K562 (cell line): ENCODE results near the gene IL3RA. TPM values are rescaled to one million over a fixed set of nuclear protein-coding genes. Genes with fewer than 3 reads are reported as not detected.

Experiments used
- ATAC-seq: fragments of 200-7000 bp; cut with Tn5 transposase; 3 replicates; pipeline ENCODE4 v1.9.1; 2020; ENCODE audit warnings: moderate library complexity
- BruUV-seq: library from RNA; stranded (reverse); fragments of 400-500 nt; replicated peaks from 2 replicates; lab custom pipeline; 2021; lab: Mats Ljungman, UMichigan
- CTCF ChIA-PET: fragments of 300-600 bp; formaldehyde crosslinking; extraction: SDS; loops from one replicate; lab custom pipeline; 2021; ENCODE audit warnings: low intra/inter-chr PET ratio; lab: Yijun Ruan, JAX
- POLR2A ChIA-PET: fragments of 300-600, 350-650 bp; sonication (Branson Sonifier 250); formaldehyde crosslinking; extraction: SDS; loops from one replicate; lab custom pipeline; 2021; ENCODE audit warnings: antibody characterized with exemption, inconsistent platforms; lab: Yijun Ruan, JAX
- DNase-seq, 4 experiments: peaks; one replicate each; pipeline versions ENCODE4 v3.0.0 to v3.0.0-alpha.2; 2011 to 2018; ENCODE audit warnings: low spot score in 3 of 4, mixed read lengths in 3 of 4; ENCODE audit errors: extremely low read depth in 1 of 4
- FAIRE-seq: peaks from 2 replicates; lab custom pipeline; 2011; peaks lifted over from hg19 to GRCh38; lab: Jason Lieb, UNC
- H2AFZ ChIP-seq: 2 replicates; pipeline ENCODE4 v1.6.0; 2011; ENCODE audit warnings: low read depth, low read length, control low read depth, inconsistent platforms
- H3K27ac ChIP-seq: fragments of 200-600 bp; 3 replicates; pipeline ENCODE4 v1.8.0; 2011; ENCODE audit warnings: low read depth, mild to moderate bottlenecking, control low read depth, inconsistent platforms, low read length, moderate library complexity, mixed read lengths; ENCODE audit errors: extremely low read depth
- H3K27me3 ChIP-seq, 2 experiments: fragments of 300-600 bp in 1 of 2; 2 replicates in 1 of 2; 3 replicates in 1 of 2; pipeline versions ENCODE4 v1.6.0 to v1.8.0; 2011; ENCODE audit warnings: inconsistent platforms in 2 of 2, low read length in 2 of 2, mild to moderate bottlenecking in 1 of 2, mixed read lengths in 1 of 2, moderate library complexity in 1 of 2; ENCODE audit not compliant: control insufficient read depth in 2 of 2, insufficient read depth in 2 of 2
- H3K36me3 ChIP-seq: fragments of 300-600 bp; 3 replicates; pipeline ENCODE4 v1.8.0; 2011; ENCODE audit warnings: mild to moderate bottlenecking, low read length, inconsistent platforms; ENCODE audit not compliant: control insufficient read depth, insufficient read depth
- H3K4me1 ChIP-seq, 2 experiments: fragments of 200-600 bp in 1 of 2; replicated peaks in 1 of 2; 2 replicates in 1 of 2; 3 replicates in 1 of 2; pipeline versions ENCODE4 v1.5.1 to v1.8.0; 2011; ENCODE audit warnings: inconsistent platforms in 2 of 2, low read length in 2 of 2, mild to moderate bottlenecking in 1 of 2, mixed read lengths in 1 of 2, moderate library complexity in 1 of 2; ENCODE audit not compliant: control insufficient read depth in 2 of 2, insufficient read depth in 2 of 2
- H3K4me2 ChIP-seq: 2 replicates; pipeline ENCODE4 v1.6.1; 2011; ENCODE audit warnings: low read length, control low read depth, inconsistent platforms, mixed read lengths; ENCODE audit not compliant: insufficient read depth
- H3K4me3 ChIP-seq: fragments of 200-600 bp; sonication (generic), shearing (Covaris generic); 2 replicates; pipeline ENCODE4 v1.5.1; 2016; ENCODE audit warnings: control low read depth, inconsistent platforms
- H3K79me2 ChIP-seq: fragments of 200-600 bp; 3 replicates; pipeline ENCODE4 v1.8.0; 2011; ENCODE audit warnings: low read length, inconsistent platforms; ENCODE audit not compliant: control insufficient read depth, insufficient read depth
- H3K9ac ChIP-seq, 2 experiments: 2 replicates each; pipeline versions ENCODE4 v1.6.0 to v1.6.1; 2011; ENCODE audit warnings: low read depth in 2 of 2, low read length in 2 of 2, control low read depth in 1 of 2, inconsistent platforms in 1 of 2, mild to moderate bottlenecking in 1 of 2, mixed read lengths in 1 of 2; ENCODE audit not compliant: insufficient read depth in 1 of 2
- H3K9me1 ChIP-seq: one replicate; pipeline ENCODE4 v1.6.0; 2011; ENCODE audit warnings: inconsistent platforms, mild to moderate bottlenecking, low read length, moderate library complexity; ENCODE audit not compliant: control insufficient read depth, insufficient read depth
- H3K9me3 ChIP-seq: replicated peaks from 2 replicates; pipeline ENCODE4 v1.5.1; 2011; ENCODE audit warnings: low read depth, low read length, inconsistent platforms; ENCODE audit not compliant: control insufficient read depth, insufficient read depth
- H4K20me1 ChIP-seq: replicated peaks from 2 replicates; pipeline ENCODE4 v1.6.1; 2011; ENCODE audit warnings: low read length, inconsistent platforms, mixed read lengths; ENCODE audit not compliant: control insufficient read depth, insufficient read depth
- MITF ChIP-seq: IDR thresholded peaks from 2 replicates; pipeline ENCODE4 v1.6.1; 2014; ENCODE audit warnings: antibody characterized with exemption
- POLR2G ChIP-seq: fragments of 200-400 bp; formaldehyde crosslinking; IDR thresholded peaks from 2 replicates; pipeline ENCODE4 v1.6.1; 2017; ENCODE audit warnings: low read depth, mild to moderate bottlenecking, antibody characterized with exemption, low read length, moderate library complexity
- RBM25 ChIP-seq: fragments of 200-400 bp; formaldehyde crosslinking; IDR thresholded peaks from 2 replicates; pipeline ENCODE4 v1.6.1; 2018; ENCODE audit warnings: low read length, low read depth, moderate library complexity; ENCODE audit not compliant: severe bottlenecking
- WGBS: fragments of 100-300 bp; shearing (Covaris generic); methylation state at CpG from one replicate; pipeline ENCODE4 v1.1.6; 2016; ENCODE audit warnings: low coverage, mixed read lengths; ENCODE audit not compliant: insufficient coverage; ENCODE audit errors: missing lambda C conversion rate; 5-methylcytosine and 5-hydroxymethylcytosine counted together
- in situ Hi-C: fragments of 300-500 bp; cut with MboI; formaldehyde crosslinking; loops from 4 replicates; pipeline ENCODE4 v1.15.0; 2018; ENCODE audit warnings: inconsistent platforms, mixed read lengths
- intact Hi-C: fragments of 100-400 bp; cut with micrococcal nuclease; formaldehyde crosslinking; loops from 2 replicates; pipeline ENCODE4 v1.14.2; 2022
- polyA plus RNA-seq, 8 experiments: library from polyadenylated mRNA; depleted of rRNA in 4 of 8; stranded (reverse) in 5 of 8; unstranded in 3 of 8; fragments of >200 nt; fragmentation: Nextera tagmentation in 2 of 8; fragmentation: Illumina TruSeq in 1 of 8; extraction: Ambion mirVana in 2 of 8; extraction: Trizol in 1 of 8; gene quantifications; 2 replicates each; pipeline versions ENCODE4 v1.2.1 to v1.2.3, GENCODE V29; 2011 to 2014; ENCODE audit warnings: inconsistent platforms in 1 of 8, missing spikeins in 1 of 8
- total RNA-seq, 7 experiments: library from RNA; depleted of rRNA in 6 of 7; stranded (reverse); fragments of >200 nt in 6 of 7; fragmentation: Illumina TruSeq in 2 of 7; extraction: Trizol in 2 of 7; gene quantifications; 2 replicates each; pipeline versions ENCODE4 v1.2.1 to v1.2.3, GENCODE V29; 2011 to 2021; ENCODE audit warnings: low replicate concordance in 1 of 7

The IL3RA gene
- total and polyA plus RNA-seq, 9 of the 15 experiments (the other 6 are each of a cell fraction or from before 2014, with no cell fraction given), result not detected

- H3K4me1 ChIP-seq, result peaks cover 5 to 15% of the 10 kb centered on the region in 2 experiments; a peak in 3 of 5 replicates
- no peak overlapping the region for H3K27ac ChIP-seq
- in situ Hi-C loops, result no loop called here
- H3K36me3 ChIP-seq, result no peaks in the 10 kb centered on the region
- no peaks in the 10 kb centered on the region for H3K79me2 ChIP-seq
- ATAC-seq (no peak), FAIRE-seq (no peak), DNase-seq (peak in 1 of 4 experiments; percentile 7)
- intact Hi-C loops, result no loop called here
- ChIA-PET POLR2A (no interaction called here), CTCF (no interaction called here)
- H3K9ac ChIP-seq, result no peak overlapping the region
- H2AFZ ChIP-seq, result no peak overlapping the region
- no peaks in the 10 kb centered on the region for H3K9me1 ChIP-seq
- H3K9me3 ChIP-seq, result no peaks in the 10 kb centered on the region
- H3K4me3 ChIP-seq, result no peak overlapping the region
- no peaks in the 10 kb centered on the region for H3K27me3 ChIP-seq
- BruUV-seq, result no TSS peak
- no peak overlapping the region for H3K4me2 ChIP-seq
- TF ChIP-seq MITF (no peak), POLR2G (peak; percentile 61)
- WGBS, result 49% methylated on average over 12 of the region's 24 CpGs
- no peaks in the 10 kb centered on the region for H4K20me1 ChIP-seq
These were observed 41.7 kb downstream of the IL3RA start for GRCh38 chrX:1378306-1378759.

- H3K79me2 ChIP-seq, result no peaks in the 10 kb centered on the region
- no peak overlapping the region for H2AFZ ChIP-seq
- no peak for FAIRE-seq
- no peak for ATAC-seq
- CTCF ChIA-PET, result no interaction called here
- peaks cover 13% of the 10 kb centered on the region for H3K36me3 ChIP-seq
- peak in 1 of 4 experiments; percentile 16 for DNase-seq
- no peak overlapping the region for H3K27ac ChIP-seq
- H3K4me3 ChIP-seq, result no peak overlapping the region
- in situ Hi-C loops (no loop called here), intact Hi-C loops (no loop called here)
- peaks cover 7 to 26% of the 10 kb centered on the region in 2 experiments; a peak in 3 of 5 replicates for H3K4me1 ChIP-seq
- no peak for TF ChIP-seq RBM25
- TF ChIP-seq POLR2G, result peak; percentile 76; the same call in 1 of the 2 replicates
- no peaks in the 10 kb centered on the region for H3K9me1 ChIP-seq
- H3K4me2 ChIP-seq, result no peak overlapping the region
- WGBS, result 14% methylated on average over 9 of the region's 20 CpGs
- no peaks in the 10 kb centered on the region for H3K9me3 ChIP-seq
- no peak overlapping the region for H3K9ac ChIP-seq
- H3K27me3 ChIP-seq, result no peaks in the 10 kb centered on the region
- no TSS peak for BruUV-seq
- H4K20me1 ChIP-seq, result 0 out of 2 replicates have a peak, but pooled peaks cover 4% of the 10 kb centered on the region
- POLR2A ChIA-PET, result no interaction called here
These were observed 44.2 kb downstream of the IL3RA start for GRCh38 chrX:1380672-1381233.
